HEK293 (cell line): ENCODE measurements around the gene CD200.
A peak's percentile ranks its signal among the peaks of the same experiment; 100 is the strongest.

Experiments
- CTCF ChIA-PET: fragments of 350-600 bp; formaldehyde crosslinking; extraction: SDS; loops from one replicate; lab custom pipeline; 2021; ENCODE audit warnings: antibody characterized with exemption; lab: Yijun Ruan, JAX
- POLR2A ChIA-PET: fragments of 300-600 bp; formaldehyde crosslinking; extraction: SDS; loops from one replicate; lab custom pipeline; 2020; ENCODE audit warnings: antibody characterized with exemption, inconsistent platforms; lab: Yijun Ruan, JAX
- H3K27ac ChIP-seq: fragments of 200-500 bp; sonication (Bioruptor generic); 2 replicates; pipeline ENCODE4 v1.5.1; 2014; ENCODE audit warnings: low read depth, low read length, control low read depth, inconsistent platforms; ENCODE audit errors: extremely low read depth
- H3K36me3 ChIP-seq, 2 experiments: fragments of 200-500 bp in 1 of 2; sonication (Bioruptor generic) in 1 of 2; 1 replicate in 1 of 2; 2 replicates in 1 of 2; pipeline ENCODE4 v1.5.1; 2014 to 2017; ENCODE audit warnings: inconsistent platforms in 2 of 2, low read length in 2 of 2; ENCODE audit not compliant: control insufficient read depth in 2 of 2, insufficient read depth in 1 of 2
- H3K4me1 ChIP-seq: fragments of 200-500 bp; sonication (Bioruptor generic); 2 replicates; pipeline ENCODE4 v1.5.1; 2014; ENCODE audit warnings: mild to moderate bottlenecking, low read length, inconsistent platforms; ENCODE audit not compliant: control insufficient read depth, insufficient read depth
- H3K4me3 ChIP-seq: 2 replicates; pipeline ENCODE4 v1.5.1; 2011; ENCODE audit warnings: low read depth, mild to moderate bottlenecking, control low read depth, low read length, moderate library complexity
- H3K9me3 ChIP-seq: fragments of 200-500 bp; sonication (Bioruptor generic); 2 replicates; pipeline ENCODE4 v1.5.1; 2014; ENCODE audit warnings: low read depth, low read length, inconsistent platforms; ENCODE audit not compliant: control insufficient read depth, insufficient read depth
- EGR2 ChIP-seq: fragments of 450-650 bp; formaldehyde crosslinking; IDR thresholded peaks from 2 replicates; pipeline ENCODE4 v1.5.1; 2016; ENCODE audit warnings: low read depth, missing biosample characterization, missing genetic modification characterization
- HOXC10 ChIP-seq: sonication (generic); formaldehyde crosslinking; IDR thresholded peaks from 2 replicates; pipeline ENCODE4 v1.8.1; 2023; ENCODE audit warnings: mild to moderate bottlenecking, missing genetic modification reagents
- KLF1 ChIP-seq: fragments of 450-650 bp; formaldehyde crosslinking; IDR thresholded peaks from 2 replicates; pipeline ENCODE4 v1.5.1; 2016; ENCODE audit warnings: missing biosample characterization, missing genetic modification characterization
- PRDM10 ChIP-seq: fragments of 450-650 bp; formaldehyde crosslinking; IDR thresholded peaks from 2 replicates; pipeline ENCODE4 v1.5.1; 2016; ENCODE audit warnings: missing biosample characterization, missing genetic modification characterization
- RBAK ChIP-seq: fragments of 450-650 bp; formaldehyde crosslinking; IDR thresholded peaks from 2 replicates; pipeline ENCODE4 v1.5.1; 2016; ENCODE audit warnings: missing biosample characterization, missing genetic modification characterization
- SALL2 ChIP-seq: fragments of 450-650 bp; formaldehyde crosslinking; IDR thresholded peaks from 2 replicates; pipeline ENCODE4 v1.5.0; 2017; ENCODE audit warnings: missing biosample characterization, mild to moderate bottlenecking, missing genetic modification characterization, borderline replicate concordance
- ZBTB26 ChIP-seq: fragments of 450-650 bp; formaldehyde crosslinking; optimal IDR thresholded peaks from 2 replicates; pipeline ENCODE3; 2016; ENCODE audit warnings: missing biosample characterization, mild to moderate bottlenecking, missing genetic modification characterization
- ZBTB49 ChIP-seq: fragments of 450-650 bp; formaldehyde crosslinking; IDR thresholded peaks from 2 replicates; pipeline ENCODE4 v1.5.1; 2016; ENCODE audit warnings: missing biosample characterization, missing genetic modification characterization, low read depth
- ZBTB7A ChIP-seq: fragments of 450-650 bp; formaldehyde crosslinking; IDR thresholded peaks from 2 replicates; pipeline ENCODE4 v1.5.1; 2016; ENCODE audit warnings: low read depth, missing biosample characterization, missing genetic modification characterization
- ZNF223 ChIP-seq: fragments of 450-650 bp; formaldehyde crosslinking; IDR thresholded peaks from 2 replicates; pipeline ENCODE4 v1.5.1; 2016; ENCODE audit warnings: missing biosample characterization, missing genetic modification characterization
- ZNF341 ChIP-seq: fragments of 450-650 bp; formaldehyde crosslinking; IDR thresholded peaks from 2 replicates; pipeline ENCODE4; 2016; ENCODE audit warnings: low read depth, missing biosample characterization, missing genetic modification characterization
- ZNF510 ChIP-seq: fragments of 450-650 bp; formaldehyde crosslinking; IDR thresholded peaks from 2 replicates; pipeline ENCODE4 v1.5.1; 2018; ENCODE audit warnings: mild to moderate bottlenecking, missing genetic modification characterization, missing biosample characterization; ENCODE audit not compliant: insufficient replicate concordance
- ZNF571 ChIP-seq: fragments of 450-650 bp; formaldehyde crosslinking; IDR thresholded peaks from 2 replicates; pipeline ENCODE4 v1.5.0; 2017; ENCODE audit warnings: missing biosample characterization, missing genetic modification characterization
- ZNF707 ChIP-seq: fragments of 450-650 bp; formaldehyde crosslinking; IDR thresholded peaks from 2 replicates; pipeline ENCODE4 v1.5.1; 2016; ENCODE audit warnings: missing biosample characterization, missing genetic modification characterization
- ZNF768 ChIP-seq: fragments of 450-650 bp; formaldehyde crosslinking; IDR thresholded peaks from 2 replicates; pipeline ENCODE4 v1.5.1; 2018; ENCODE audit warnings: missing biosample characterization, mild to moderate bottlenecking, missing genetic modification characterization
- TF ChIP-seq, protein P1 (sequence below): fragments of 450-650 bp; formaldehyde crosslinking; IDR thresholded peaks from 2 replicates; pipeline ENCODE4 v1.5.1; 2016; ENCODE audit warnings: missing biosample characterization, missing genetic modification characterization
- TF ChIP-seq, protein P2 (sequence below): fragments of 450-650 bp; formaldehyde crosslinking; IDR thresholded peaks from 2 replicates; pipeline ENCODE4 v1.5.1; 2016; ENCODE audit warnings: missing biosample characterization, missing genetic modification characterization

CD200 gene

GRCh38 chr3:112338727-112339056 lies 5.7 kb downstream of the CD200 start:
- CTCF ChIA-PET: interaction anchor here (0.7 kb wide), 1 partner anchor 12 kb away, joined by 3 read pairs; no protein-coding TSS in a partner anchor
- no peaks in the 10 kb centered on the region for H3K4me1 ChIP-seq
- H3K9me3 ChIP-seq: no peaks in the 10 kb centered on the region
- H3K4me3 ChIP-seq: no peak overlapping the region
- POLR2A ChIA-PET: no interaction called here
- no peak for TF ChIP-seq ZNF510 (tag by site-specific recombination)
- 0 out of 2 replicates have a peak, but pooled peaks have one; percentile 43 for TF ChIP-seq ZNF768 (tag by site-specific recombination)
- H3K27ac ChIP-seq: no peak overlapping the region
- no peaks in the 10 kb centered on the region for H3K36me3 ChIP-seq

- Histone ChIP-seq H3K9me3 (no peaks in the 10 kb centered on the region), H3K36me3 (no peaks in the 10 kb centered on the region), H3K4me3 (no peak overlapping the region), H3K27ac (no peak overlapping the region), H3K4me1 (no peaks in the 10 kb centered on the region)
- TF ChIP-seq ZNF707 (tag by site-specific recombination) (no peak), RBAK (tag by site-specific recombination) (no peak), ZNF223 (no peak), ZBTB49 (tag by site-specific recombination) (no peak), HOXC10 (CRISPR knock-in tag) (no peak), SALL2 (tag by site-specific recombination) (no peak), ZBTB7A (tag by site-specific recombination) (no peak), PRDM10 (tag by site-specific recombination) (no peak), ZNF571 (tag by site-specific recombination) (no peak), KLF1 (tag by site-specific recombination) (no peak), EGR2 (tag by site-specific recombination) (no peak), ZNF341 (tag by site-specific recombination) (no peak), ZBTB26 (tag by site-specific recombination) (no peak)
- TF ChIP-seq, protein P1, sequence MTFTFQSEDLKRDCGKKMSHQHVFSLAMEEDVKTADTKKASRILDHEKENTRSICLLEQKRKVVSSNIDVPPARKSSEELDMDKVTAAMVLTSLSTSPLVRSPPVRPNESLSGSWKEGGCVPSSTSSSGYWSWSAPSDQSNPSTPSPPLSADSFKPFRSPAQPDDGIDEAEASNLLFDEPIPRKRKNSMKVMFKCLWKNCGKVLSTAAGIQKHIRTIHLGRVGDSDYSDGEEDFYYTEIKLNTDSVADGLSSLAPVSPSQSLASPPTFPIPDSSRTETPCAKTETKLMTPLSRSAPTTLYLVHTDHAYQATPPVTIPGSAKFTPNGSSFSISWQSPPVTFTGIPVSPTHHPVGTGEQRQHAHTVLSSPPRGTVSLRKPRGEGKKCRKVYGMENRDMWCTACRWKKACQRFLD (tag by site-specific recombination): no peak
- TF ChIP-seq, protein P2, sequence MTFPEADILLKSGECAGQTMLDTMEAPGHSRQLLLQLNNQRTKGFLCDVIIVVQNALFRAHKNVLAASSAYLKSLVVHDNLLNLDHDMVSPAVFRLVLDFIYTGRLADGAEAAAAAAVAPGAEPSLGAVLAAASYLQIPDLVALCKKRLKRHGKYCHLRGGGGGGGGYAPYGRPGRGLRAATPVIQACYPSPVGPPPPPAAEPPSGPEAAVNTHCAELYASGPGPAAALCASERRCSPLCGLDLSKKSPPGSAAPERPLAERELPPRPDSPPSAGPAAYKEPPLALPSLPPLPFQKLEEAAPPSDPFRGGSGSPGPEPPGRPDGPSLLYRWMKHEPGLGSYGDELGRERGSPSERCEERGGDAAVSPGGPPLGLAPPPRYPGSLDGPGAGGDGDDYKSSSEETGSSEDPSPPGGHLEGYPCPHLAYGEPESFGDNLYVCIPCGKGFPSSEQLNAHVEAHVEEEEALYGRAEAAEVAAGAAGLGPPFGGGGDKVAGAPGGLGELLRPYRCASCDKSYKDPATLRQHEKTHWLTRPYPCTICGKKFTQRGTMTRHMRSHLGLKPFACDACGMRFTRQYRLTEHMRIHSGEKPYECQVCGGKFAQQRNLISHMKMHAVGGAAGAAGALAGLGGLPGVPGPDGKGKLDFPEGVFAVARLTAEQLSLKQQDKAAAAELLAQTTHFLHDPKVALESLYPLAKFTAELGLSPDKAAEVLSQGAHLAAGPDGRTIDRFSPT: no peak
- ChIA-PET POLR2A (no interaction called here), CTCF (interaction anchor here (0.7 kb wide), 1 partner anchor 12 kb away, joined by 3 read pairs; no protein-coding TSS in a partner anchor)
Observed at GRCh38 chr3:112339134-112339533, 6.2 kb downstream of the CD200 start.
